Activated CD8-positive, alpha-beta memory T cell treated with anti-CD3 and anti-CD28 coated beads for 24 hours (primary cell): Measurements from ENCODE around the gene SORCS2.
"Not testable (repeated sequence)": the region's sequence is repeated elsewhere in the genome, so short reads cannot be mapped to it uniquely, and the experiment has no call there.

Experiments
- DNase-seq: peaks from one replicate; pipeline ENCODE4 v3.0.0-alpha.2; 2020

The SORCS2 gene

GRCh38 chr4:7201420-7202305 is 9.3 kb downstream of the SORCS2 start:
- no peak for DNase-seq

DNA sequence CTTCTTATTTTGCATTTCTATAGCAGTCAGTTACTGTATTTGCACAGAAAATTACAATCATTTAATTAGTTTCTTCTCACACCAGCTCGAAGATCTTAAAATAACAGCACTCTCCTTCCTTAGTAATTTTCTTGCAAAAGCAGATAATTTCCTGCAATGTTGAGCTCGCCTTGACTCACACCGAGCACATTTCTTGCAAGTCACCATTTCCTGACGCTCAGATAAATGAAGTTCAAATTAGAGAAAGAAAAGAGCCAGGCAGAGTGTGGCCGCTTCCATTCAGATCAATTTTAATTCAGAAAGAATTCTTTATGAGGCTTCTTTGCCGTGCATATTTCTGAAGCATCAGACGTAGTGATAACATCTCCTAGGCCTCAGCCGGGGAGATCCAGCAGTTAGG is 10.1 kb downstream of the SORCS2 start:
- no peak for DNase-seq

- DNase-seq = no peak
These were observed 12.5 kb downstream of the SORCS2 start for GRCh38 chr4:7204656-7205387.

DNA sequence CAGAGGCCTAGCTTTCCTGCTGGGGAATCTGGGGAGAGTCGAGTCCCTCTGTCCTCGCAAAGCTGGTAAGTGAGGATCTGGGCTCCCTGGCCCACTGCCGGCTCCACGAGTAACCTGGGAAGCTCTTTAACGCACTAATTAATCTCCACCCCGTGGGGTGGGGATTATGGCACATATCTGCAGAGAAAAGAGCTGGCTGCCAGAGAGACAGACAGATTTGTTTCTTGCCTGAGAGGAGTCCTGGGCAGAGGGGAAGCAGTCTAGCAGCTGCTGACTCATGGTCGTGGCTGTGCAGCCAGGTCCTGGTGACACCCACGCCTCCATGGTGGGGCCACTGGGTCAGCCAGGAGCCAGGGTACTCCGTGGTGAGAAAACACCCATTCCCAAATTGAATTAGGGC is 14.0 kb downstream of the SORCS2 start:
- no peak for DNase-seq

DNA sequence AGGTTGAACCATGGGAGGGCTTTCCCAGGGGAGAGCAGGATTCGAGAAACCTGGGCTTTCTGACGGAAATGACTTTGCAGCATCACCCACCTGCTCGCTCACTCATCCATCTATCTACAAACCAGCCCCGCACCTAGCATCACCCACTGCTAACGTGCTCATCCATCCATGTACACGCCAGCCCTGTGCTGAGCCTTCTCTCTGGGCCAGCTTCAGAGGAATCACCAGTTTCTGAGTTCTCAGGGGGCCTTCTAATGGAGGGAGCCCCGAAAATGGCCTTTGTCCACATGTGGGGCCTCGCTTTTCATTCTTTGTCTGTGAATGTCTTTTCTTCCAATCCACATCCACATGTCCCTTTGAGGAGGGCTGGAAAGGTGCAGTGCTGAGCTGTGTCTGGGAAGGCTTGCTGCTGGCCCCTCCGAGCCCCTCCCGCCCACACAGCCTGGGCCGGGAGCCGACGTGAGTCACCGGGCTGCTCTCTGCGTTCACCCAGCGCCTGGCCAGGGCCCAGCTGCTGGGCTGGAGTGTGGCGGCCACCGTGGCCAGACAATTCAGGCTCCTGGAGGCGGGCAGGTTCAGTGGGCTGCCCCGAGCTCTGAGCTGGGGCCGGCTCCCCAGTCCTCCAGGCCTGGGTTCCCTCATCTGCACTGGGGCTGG is 14.7 kb downstream of the SORCS2 start:
- DNase-seq = no peak

DNA sequence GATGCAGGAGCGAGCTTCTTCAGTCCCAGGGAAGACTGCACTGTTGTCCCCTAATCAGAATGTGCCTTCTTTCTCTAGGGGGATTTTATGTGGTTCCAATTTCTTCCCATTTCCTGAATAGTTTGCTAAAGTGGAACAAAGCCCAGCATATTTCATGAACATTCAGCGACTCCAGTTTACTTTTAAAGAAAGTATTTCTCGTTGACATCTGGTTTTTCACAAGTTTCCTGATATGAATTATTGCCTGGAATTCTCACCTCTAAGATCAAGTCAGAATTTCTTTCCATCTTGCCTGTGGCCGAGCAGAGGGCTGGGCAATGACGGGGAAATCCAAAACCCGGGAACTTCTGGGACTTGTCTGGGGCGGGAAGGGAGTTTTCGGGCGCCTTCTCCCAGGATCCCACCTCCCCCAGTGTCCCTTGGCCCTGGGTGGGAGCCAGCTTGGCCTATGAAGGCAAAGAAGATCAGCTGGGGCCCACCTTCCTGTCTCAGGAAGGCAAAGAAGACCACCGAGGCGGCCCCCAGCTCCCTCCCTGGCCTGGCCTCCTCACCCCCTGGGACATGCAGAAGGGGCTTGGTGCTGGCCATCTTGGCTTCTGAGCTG is 15.4 kb downstream of the SORCS2 start:
- DNase-seq = no peak

GRCh38 chr4:7208509-7209451 is 16.4 kb downstream of the SORCS2 start:
- DNase-seq = no peak

DNA sequence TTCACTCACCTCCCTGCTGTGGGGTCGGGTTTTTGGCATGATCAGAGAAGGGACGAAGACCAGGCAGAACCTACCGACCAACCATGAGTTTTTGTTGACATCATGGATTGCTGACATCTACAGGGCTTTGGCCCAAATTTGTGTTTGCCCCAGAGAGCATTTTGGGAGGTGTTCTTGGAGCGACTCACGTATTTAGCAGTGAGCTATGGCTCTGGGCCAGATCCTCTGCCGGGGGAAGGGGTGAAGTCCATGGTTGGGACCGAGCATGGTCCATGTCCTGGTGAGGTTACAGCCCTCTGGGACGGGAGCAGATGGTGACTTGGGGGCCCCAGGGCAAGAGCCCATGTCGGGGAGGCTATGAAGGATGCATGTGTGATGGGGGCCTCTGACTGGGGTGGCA is 17.4 kb downstream of the SORCS2 start:
- DNase-seq = no peak

DNA sequence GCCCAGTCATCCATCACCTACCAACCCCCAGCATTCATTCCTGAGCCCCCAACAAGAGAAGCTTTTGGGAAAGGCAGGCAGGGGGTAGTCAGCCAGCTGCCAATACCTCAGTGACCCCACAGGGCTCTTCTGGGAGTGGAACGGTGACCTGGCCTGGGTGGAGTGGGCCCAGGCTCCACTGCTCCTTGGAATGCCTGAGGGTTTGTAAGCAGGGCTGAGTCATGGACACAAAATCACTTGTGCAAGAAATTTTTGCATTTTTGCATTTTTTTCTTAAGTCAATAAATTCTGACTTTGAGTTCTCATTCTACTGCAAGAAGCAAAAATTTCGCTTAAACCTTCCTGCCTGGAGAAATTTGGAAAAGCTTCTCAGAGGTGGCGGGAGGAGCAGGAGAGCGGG is 18.5 kb downstream of the SORCS2 start:
- no peak for DNase-seq

- DNase-seq = no peak
These were observed 19.9 kb downstream of the SORCS2 start for GRCh38 chr4:7212101-7212674.

DNA sequence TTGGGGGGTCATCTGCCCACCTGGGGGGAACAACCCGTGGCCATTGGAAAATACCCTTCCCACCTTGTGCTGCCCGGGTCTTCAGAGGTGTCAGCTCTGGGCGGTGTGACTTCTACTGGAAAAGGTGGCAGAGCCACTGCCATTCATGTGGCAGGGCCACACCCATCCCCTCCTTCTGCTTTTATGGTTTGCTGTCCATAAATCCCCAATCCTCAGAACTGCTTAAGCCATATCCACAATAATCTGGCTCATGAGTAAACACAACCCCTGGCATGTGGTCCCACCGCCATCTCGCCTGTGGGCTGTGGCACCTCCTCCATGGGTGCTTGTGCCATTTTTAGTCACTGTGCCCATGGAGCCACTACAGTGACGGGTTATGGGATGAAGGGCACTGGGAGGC is 20.6 kb downstream of the SORCS2 start:
- DNase-seq = no peak

- DNase-seq = no peak
These were observed 21.5 kb downstream of the SORCS2 start for GRCh38 chr4:7213807-7214206.

GRCh38 chr4:7214359-7214758 is 22.0 kb downstream of the SORCS2 start:
- DNase-seq = no peak

GRCh38 chr4:7215187-7215586 is 22.8 kb downstream of the SORCS2 start:
- not testable (repeated sequence) for DNase-seq

- DNase-seq = no peak
These were observed 24.7 kb downstream of the SORCS2 start for GRCh38 chr4:7217039-7217438.

DNA sequence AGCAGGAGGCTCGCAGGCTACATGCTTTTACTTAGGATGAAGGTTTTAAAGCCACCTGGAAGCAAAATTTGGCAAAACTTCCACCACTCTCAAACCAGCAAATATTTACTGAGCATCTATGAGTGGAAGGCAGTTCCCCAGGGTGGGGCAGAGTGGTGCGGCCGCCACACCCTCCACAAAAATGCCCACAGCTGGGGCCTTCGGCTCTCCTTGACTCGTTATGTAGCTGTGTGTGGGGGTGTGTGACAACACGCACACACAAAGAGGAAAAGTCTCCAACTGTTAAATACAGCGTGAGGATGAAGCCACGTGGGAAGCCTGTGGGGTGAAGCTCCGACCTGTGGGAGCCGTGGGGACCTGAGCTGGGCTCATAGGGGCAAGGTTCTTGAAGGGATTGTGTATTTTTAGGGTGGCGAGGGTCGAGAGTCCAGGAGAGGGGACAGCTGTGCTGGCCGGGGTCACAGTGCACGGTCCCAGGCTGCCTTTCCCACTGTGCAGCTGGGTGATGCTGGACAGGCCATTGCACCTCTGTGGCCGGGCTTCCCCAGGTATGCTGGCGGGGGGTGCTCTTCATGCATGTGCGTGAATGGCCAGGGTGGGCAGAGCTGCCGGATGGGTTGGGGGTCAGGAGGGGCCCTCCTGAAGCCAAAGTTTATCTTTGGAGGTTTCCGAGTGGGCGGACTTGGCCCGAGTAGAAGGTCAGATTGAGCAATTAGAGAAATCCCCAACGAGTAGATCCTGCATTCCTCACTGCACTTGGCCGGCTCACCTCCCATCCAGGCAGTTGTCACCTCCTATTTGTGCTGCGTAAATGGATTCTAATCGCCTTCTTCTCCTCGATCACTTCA is 25.4 kb downstream of the SORCS2 start:
- no peak for DNase-seq

DNA sequence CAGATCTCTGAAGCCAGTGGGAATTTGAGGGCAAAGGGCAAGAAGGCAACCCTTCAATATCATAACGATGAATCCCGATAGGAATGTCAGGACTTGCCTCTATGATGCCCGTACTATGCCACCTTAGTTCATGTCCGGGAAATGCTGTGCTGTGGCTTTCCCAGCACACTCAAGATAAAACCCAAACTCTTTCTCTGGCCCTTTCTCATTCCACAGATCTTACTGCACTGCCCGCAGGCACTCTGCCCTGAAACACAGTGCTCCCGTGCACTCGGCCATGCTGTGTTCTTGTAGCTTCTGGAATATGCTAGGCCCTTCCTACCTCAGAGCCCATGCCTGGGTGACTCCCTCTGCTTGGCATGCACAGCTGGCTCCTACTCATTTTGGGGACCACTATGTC is 26.3 kb downstream of the SORCS2 start:
- DNase-seq = no peak

- DNase-seq = no peak
These were observed 30.2 kb downstream of the SORCS2 start for GRCh38 chr4:7222521-7222920.

DNA sequence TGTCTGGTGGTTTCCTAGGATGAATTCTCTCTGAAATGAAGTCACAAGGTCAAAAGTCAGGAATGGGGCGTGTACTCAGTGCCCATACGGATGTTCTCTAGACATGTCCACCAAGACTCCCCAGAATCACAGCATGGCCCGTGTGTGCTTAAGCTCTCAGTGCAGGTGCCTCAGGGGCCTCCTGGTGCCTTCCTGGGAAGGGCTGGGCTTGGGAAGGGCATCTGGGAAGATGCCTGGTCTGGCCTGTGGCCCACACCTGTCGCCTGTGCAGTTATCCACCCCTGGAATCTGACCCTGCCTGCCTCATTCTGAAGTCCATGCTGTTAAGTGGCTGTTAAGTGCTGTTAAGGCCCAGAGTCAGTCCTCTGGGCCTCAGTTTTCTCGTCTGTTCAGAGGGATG is 31.2 kb downstream of the SORCS2 start:
- no peak for DNase-seq

- DNase-seq = no peak
These were observed 31.7 kb downstream of the SORCS2 start for GRCh38 chr4:7224001-7224400.
